Fibroblast of lung (primary cell): ENCODE data around the gene CASP10. TPM values are rescaled to one million over a fixed set of nuclear protein-coding genes. Genes with fewer than 3 reads are reported as not detected.

Source experiments
- DNase-seq, 2 donors: peaks; one replicate each; pipeline versions ENCODE4 v3.0.0 to v3.0.0-alpha.2; 2010; ENCODE audit warnings: low read depth in 2 of 2
- H2AFZ ChIP-seq: 2 replicates; pipeline ENCODE4 v1.5.1; 2012; ENCODE audit warnings: low read length, control low read depth, inconsistent platforms
- H3K27ac ChIP-seq: 2 replicates; pipeline ENCODE4 v1.5.1; 2011; ENCODE audit warnings: low read length, control low read depth; ENCODE audit not compliant: insufficient read depth
- H3K27me3 ChIP-seq: 2 replicates; pipeline ENCODE4 v1.5.1; 2011; ENCODE audit warnings: mild to moderate bottlenecking, low read length; ENCODE audit not compliant: control insufficient read depth, insufficient read depth
- H3K36me3 ChIP-seq: 2 replicates; pipeline ENCODE4 v1.5.1; 2011; ENCODE audit warnings: low read length; ENCODE audit not compliant: control insufficient read depth, insufficient read depth
- H3K4me1 ChIP-seq: 2 replicates; pipeline ENCODE4 v1.5.1; 2011; ENCODE audit warnings: low read length; ENCODE audit not compliant: control insufficient read depth, insufficient read depth; ENCODE audit errors: extremely low read depth
- H3K4me2 ChIP-seq: 2 replicates; pipeline ENCODE4 v1.5.1; 2011; ENCODE audit warnings: low read length, control low read depth; ENCODE audit not compliant: insufficient read depth; ENCODE audit errors: extremely low read depth
- H3K4me3 ChIP-seq, 4 experiments: fragments of 200-600 bp in 1 of 4; sonication (generic) in 1 of 4; replicated peaks in 1 of 4; 2 replicates each; pipeline ENCODE4 v1.5.1; 2011 to 2016; ENCODE audit warnings: low read length in 4 of 4, low read depth in 3 of 4, mild to moderate bottlenecking in 3 of 4, control low read depth in 2 of 4, inconsistent platforms in 1 of 4, mixed read lengths in 1 of 4; ENCODE audit not compliant: insufficient read depth in 1 of 4; ENCODE audit errors: control extremely low read depth in 1 of 4
- H3K79me2 ChIP-seq: 2 replicates; pipeline ENCODE4 v1.5.1; 2012; ENCODE audit warnings: mild to moderate bottlenecking, low read length, inconsistent platforms; ENCODE audit not compliant: control insufficient read depth, insufficient read depth
- H3K9ac ChIP-seq: 2 replicates; pipeline ENCODE4 v1.5.1; 2011; ENCODE audit warnings: mild to moderate bottlenecking, low read length, control low read depth; ENCODE audit not compliant: insufficient read depth
- H3K9me3 ChIP-seq: 2 replicates; pipeline ENCODE4 v1.5.1; 2012; ENCODE audit warnings: low read depth, low read length; ENCODE audit not compliant: control insufficient read depth, insufficient read depth
- H4K20me1 ChIP-seq: 2 replicates; pipeline ENCODE4 v1.5.1; 2011; ENCODE audit warnings: low read length; ENCODE audit not compliant: control insufficient read depth, insufficient read depth; ENCODE audit errors: extremely low read depth
- EZH2 ChIP-seq: IDR thresholded peaks from 2 replicates; pipeline ENCODE4 v1.5.1; 2012; ENCODE audit warnings: low read length, control low read depth, mild to moderate bottlenecking; ENCODE audit errors: missing control alignments
- polyA plus RNA-seq, 2 donors: library from polyadenylated mRNA; depleted of rRNA in 1 of 2; stranded (reverse) in 1 of 2; unstranded in 1 of 2; fragments of >200 nt; gene quantifications; 2 replicates each; pipeline ENCODE4 v1.2.1, GENCODE V29; 2011 to 2012; ENCODE audit warnings: missing spikeins in 1 of 2
- total RNA-seq: library from RNA; depleted of rRNA; stranded (reverse); fragments of >200 nt; gene quantifications from 2 replicates; pipeline ENCODE4 v1.2.1, GENCODE V29; 2014
- TF ChIP-seq, protein P1 (sequence below), 2 donors: IDR thresholded peaks in 1 of 2; conservative IDR thresholded peaks in 1 of 2; 1 replicate in 1 of 2; 2 replicates in 1 of 2; pipeline ENCODE4 v1.5.1; 2011 to 2012; ENCODE audit warnings: low read length in 2 of 2, control low read depth in 1 of 2, inconsistent platforms in 1 of 2, low read depth in 1 of 2, mild to moderate bottlenecking in 1 of 2

CASP10 gene
- total and polyA plus RNA-seq, 2 donors (not counting 1 experiment from before 2014, with no cell fraction given), result 5.5 to 8.1 TPM

DNA sequence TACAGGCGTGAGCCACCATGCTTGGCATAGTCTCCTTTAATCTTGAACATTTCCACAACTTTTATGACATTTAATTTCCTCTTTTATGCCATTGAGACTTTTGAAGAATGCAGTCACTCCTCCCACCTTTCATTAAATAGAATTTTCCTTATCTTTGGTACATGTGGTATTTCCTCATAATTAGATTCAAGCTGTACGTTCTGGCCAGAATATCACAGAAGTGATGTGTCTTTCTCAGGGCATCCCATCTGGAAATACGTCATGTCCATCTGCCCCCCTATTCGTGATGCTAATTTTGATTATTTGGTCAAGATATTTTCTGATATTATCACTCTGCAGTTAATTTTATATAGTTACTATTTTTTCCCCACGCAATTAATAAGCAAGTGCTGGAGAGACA, 16.9 kb downstream of the CASP10 start:
- TF ChIP-seq, protein P1, sequence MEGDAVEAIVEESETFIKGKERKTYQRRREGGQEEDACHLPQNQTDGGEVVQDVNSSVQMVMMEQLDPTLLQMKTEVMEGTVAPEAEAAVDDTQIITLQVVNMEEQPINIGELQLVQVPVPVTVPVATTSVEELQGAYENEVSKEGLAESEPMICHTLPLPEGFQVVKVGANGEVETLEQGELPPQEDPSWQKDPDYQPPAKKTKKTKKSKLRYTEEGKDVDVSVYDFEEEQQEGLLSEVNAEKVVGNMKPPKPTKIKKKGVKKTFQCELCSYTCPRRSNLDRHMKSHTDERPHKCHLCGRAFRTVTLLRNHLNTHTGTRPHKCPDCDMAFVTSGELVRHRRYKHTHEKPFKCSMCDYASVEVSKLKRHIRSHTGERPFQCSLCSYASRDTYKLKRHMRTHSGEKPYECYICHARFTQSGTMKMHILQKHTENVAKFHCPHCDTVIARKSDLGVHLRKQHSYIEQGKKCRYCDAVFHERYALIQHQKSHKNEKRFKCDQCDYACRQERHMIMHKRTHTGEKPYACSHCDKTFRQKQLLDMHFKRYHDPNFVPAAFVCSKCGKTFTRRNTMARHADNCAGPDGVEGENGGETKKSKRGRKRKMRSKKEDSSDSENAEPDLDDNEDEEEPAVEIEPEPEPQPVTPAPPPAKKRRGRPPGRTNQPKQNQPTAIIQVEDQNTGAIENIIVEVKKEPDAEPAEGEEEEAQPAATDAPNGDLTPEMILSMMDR (conservative IDR thresholded peaks at IDR 0.05 in 1 of 2, IDR thresholded peaks at IDR 0.05 in 1 of 2; ENCODE audit: low read depth in 1 of 2, low read length in 2 of 2), result no peak
- no peak for TF ChIP-seq EZH2
- no peaks in the 10 kb centered on the region for H3K4me1 ChIP-seq

DNA sequence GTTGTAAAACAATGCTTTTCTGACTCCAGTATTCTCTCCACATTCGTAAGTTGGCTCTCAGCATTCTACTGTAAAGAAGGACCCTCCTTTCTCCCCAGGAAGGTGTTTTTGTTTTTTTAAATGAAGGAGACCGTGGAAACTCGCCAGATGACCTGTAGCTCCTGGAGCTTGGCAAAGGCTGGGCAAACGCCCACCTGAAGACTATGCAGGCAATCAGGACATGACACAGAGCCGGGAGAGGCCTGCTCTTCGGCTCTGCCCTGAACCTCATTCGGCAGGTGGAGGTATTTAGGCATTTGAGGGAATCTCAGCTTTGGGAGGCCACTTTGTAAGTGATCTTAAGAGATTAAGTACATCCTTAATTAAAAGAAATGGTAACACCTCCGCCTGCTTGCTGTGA, 17.4 kb downstream of the CASP10 start:
- Histone ChIP-seq H3K4me1 (no peaks in the 10 kb centered on the region), H3K27ac (no peak overlapping the region), H3K9ac (no peak overlapping the region), H3K9me3 (no peaks in the 10 kb centered on the region), H3K27me3 (no peaks in the 10 kb centered on the region), H3K36me3 (no peaks in the 10 kb centered on the region), H4K20me1 (no peaks in the 10 kb centered on the region), H2AFZ (no peak overlapping the region), H3K4me3 (no peak overlapping the region), H3K4me2 (no peak overlapping the region), H3K79me2 (no peaks in the 10 kb centered on the region)
- TF ChIP-seq, protein P1 (conservative IDR thresholded peaks at IDR 0.05 in 1 of 2, IDR thresholded peaks at IDR 0.05 in 1 of 2; ENCODE audit: low read depth in 1 of 2, low read length in 2 of 2), result no peak
- TF ChIP-seq EZH2, result no peak
- DNase-seq, result no peak

More for the DNA sequence above, 16.9 kb downstream of the CASP10 start:
- Histone ChIP-seq H3K79me2 (no peaks in the 10 kb centered on the region), H3K27ac (no peak overlapping the region), H4K20me1 (no peaks in the 10 kb centered on the region), H3K9ac (no peak overlapping the region), H3K9me3 (no peaks in the 10 kb centered on the region), H3K4me2 (no peak overlapping the region), H3K4me3 (no peak overlapping the region), H3K36me3 (no peaks in the 10 kb centered on the region), H2AFZ (no peak overlapping the region), H3K27me3 (no peaks in the 10 kb centered on the region)
- DNase-seq, result no peak

DNA sequence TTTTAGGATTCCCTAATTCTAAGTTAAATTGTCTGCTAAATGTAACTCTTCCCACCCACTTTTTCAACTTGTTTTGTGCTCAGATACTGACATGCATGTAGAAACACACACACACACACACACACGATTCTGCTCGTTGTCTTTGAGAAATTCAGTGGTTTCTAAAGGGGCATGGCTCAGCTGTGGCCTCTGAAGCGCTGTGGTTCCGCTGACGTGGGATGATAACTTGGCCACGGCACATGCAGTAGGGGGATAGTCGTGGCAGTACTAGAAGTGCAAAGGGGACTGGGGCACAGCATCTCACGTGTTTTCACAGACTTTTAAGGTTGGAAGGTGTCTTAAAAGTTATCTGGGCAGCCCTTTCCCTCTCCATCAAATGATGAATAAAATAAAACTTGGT, 18.4 kb downstream of the CASP10 start:
- H3K4me3 ChIP-seq, result no peak overlapping the region
- no peak for TF ChIP-seq EZH2
- no peak overlapping the region for H3K4me2 ChIP-seq
- no peak overlapping the region for H3K27ac ChIP-seq
- H2AFZ ChIP-seq, result no peak overlapping the region
- no peaks in the 10 kb centered on the region for H3K4me1 ChIP-seq
- no peaks in the 10 kb centered on the region for H3K27me3 ChIP-seq
- H4K20me1 ChIP-seq, result no peaks in the 10 kb centered on the region
- no peaks in the 10 kb centered on the region for H3K36me3 ChIP-seq
- no peak overlapping the region for H3K9ac ChIP-seq
- H3K9me3 ChIP-seq, result no peaks in the 10 kb centered on the region
- H3K79me2 ChIP-seq, result no peaks in the 10 kb centered on the region
- no peak for DNase-seq
